ENCODE results near the gene DNAJB4. TPM values are rescaled to one million over a fixed set of nuclear protein-coding genes. Genes with fewer than 3 reads are reported as not detected.
"Not testable (repeated sequence)": the region's sequence is repeated elsewhere in the genome, so short reads cannot be mapped to it uniquely, and the experiment has no call there.

DNAJB4 gene
- polyA plus RNA-seq, 3 donors from 2014 or later, result 3.9 to 9.0 (median 5.0) TPM

DNA sequence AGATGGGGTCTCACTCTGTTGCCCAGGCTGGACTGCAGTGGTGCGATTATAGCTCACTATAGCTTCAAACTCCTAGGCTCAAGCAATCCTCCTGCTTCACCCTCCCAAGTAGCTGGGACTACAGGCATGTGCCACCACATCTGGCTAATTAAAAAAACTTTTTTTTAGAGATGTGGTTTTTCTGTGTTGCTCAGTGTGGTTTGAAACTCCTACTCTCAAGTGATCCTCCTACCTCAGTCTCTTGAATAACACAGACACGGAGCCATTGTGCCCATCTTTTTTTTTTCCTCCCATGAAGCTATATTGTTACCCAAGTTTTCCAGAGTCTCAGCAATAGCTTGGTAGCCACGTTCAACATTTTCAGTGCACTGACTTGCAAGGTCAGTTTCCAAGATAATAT lies 43.7 kb downstream of the DNAJB4 start:
- Mint-ChIP-seq H3K9me3 (peaks cover 0 to 2% (median 0%) of the 10 kb centered on the region in 6 donors), H3K4me3 (no peak overlapping the region), H3K36me3 (no peaks in the 10 kb centered on the region), H3K27ac (no peak overlapping the region), H3K4me1 (peaks cover 12 to 18% of the 10 kb centered on the region in 2 donors), H3K27me3 (ENCODE audit: low read depth in 3 of 3) (peaks cover 10 to 34% (median 22%) of the 10 kb centered on the region in 3 donors)
- no peak for DNase-seq

DNA sequence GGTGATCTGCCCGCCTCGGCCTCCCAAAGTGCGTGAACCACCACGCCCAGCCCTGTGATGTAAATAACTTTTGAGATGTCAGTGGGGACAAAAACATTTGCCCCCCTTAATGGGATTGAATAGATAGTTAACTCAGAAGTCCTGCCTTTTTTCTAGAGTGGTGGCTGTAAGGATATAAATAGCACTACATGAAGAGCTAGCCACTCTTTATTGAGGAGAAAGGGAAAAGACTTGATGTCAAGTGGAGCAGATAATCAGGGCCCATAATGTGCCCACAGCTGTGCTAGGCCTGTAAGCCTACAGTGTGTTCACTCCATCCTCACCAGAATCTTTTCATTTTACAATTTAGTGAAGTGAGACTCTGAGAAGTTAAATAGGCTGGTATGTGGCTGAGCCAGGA lies 44.7 kb downstream of the DNAJB4 start:
- peaks cover 12 to 18% of the 10 kb centered on the region in 2 donors for H3K4me1 Mint-ChIP-seq
- no peaks in the 10 kb centered on the region for H3K36me3 Mint-ChIP-seq
- H3K9me3 Mint-ChIP-seq, result peaks cover 0 to 4% (median 0%) of the 10 kb centered on the region in 6 donors
- peaks cover 8 to 34% (median 22%) of the 10 kb centered on the region in 3 donors for H3K27me3 Mint-ChIP-seq (ENCODE audit: low read depth in 3 of 3)
- H3K27ac Mint-ChIP-seq, result no peak overlapping the region
- H3K4me3 Mint-ChIP-seq, result no peak overlapping the region
- no peak for DNase-seq

DNA sequence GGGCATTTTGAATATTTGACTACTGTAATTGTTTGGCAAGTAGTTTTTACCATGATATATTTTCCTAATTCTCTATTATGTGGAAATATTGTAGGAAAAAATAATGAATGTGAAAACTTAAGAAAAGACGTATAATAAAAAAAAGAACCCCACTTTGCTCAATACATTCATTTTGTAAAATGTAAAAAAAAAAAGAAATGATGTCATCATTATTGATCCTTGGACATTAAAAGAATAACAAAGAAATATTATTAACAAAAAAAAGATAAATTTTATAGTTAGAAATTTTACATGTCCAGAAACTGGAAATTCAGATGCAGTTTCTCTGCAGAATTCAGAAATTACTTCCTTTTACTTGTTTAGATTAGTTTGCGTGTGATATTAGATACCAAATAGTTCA lies 46.3 kb downstream of the DNAJB4 start:
- Mint-ChIP-seq H3K4me1 (peaks cover 5 to 7% of the 10 kb centered on the region in 2 donors), H3K27me3 (ENCODE audit: low read depth in 3 of 3) (peaks cover 6 to 27% (median 17%) of the 10 kb centered on the region in 3 donors), H3K27ac (no peak overlapping the region), H3K4me3 (no peak overlapping the region), H3K36me3 (no peaks in the 10 kb centered on the region), H3K9me3 (peaks cover 0 to 2% (median 0%) of the 10 kb centered on the region in 6 donors)
- no peak for DNase-seq

DNA sequence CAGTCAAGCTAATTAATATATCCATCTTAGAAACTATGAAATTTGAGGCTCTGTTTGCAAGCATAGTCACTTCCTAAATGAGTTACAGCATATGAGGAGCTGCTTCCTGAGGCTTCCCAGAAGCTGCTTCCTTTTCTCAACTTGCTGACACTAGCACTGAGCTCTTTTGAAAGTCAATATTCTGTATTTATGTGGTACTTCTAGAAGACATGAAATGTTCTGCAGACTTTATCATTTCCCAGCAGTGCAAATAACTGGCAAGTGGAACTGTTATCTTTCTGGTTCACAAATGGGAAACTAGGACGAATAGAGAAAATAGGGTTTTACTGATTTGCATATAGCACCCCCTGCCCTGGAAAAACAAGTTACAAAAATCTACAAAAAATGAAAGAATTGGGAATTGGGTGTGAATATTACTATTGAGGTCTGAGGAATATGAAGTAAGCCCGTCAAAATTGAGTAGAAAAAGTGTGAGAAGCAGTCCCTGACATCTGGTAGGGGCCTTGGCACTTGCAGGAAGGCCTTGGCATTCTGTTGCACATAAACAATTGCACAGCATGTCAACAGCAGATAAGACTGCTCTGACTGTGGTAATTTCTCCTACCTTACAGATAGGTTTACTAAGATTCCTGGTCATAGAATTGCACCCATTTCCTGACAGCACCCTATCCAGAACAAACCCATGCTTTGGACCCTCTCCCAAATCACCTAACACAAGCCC lies 48.1 kb downstream of the DNAJB4 start:
- peaks cover 6 to 15% (median 11%) of the 10 kb centered on the region in 3 donors for H3K27me3 Mint-ChIP-seq (ENCODE audit: low read depth in 3 of 3)
- no peaks in the 10 kb centered on the region for H3K4me1 Mint-ChIP-seq
- H3K27ac Mint-ChIP-seq, result no peak overlapping the region

DNA sequence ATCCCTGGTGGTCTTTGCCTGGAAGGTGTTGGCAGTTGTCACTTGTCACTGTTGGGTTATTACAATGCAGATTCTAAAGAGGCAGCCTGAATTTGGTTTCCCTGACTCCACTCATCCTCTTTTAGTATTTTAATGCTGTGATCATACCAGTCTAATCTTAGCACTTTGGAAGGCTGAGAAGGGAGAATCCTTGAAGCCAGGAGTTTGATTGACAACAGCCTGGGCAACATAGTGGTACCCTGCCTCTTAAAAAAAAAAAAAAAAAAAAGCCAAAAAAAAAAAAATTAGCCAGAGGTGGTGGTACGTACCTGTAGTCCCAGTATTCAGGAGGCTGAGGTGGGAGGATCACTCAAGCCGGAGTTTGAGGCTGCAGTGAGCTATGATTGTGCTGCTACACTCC lies 48.8 kb downstream of the DNAJB4 start:
- H3K4me3 Mint-ChIP-seq, result no peak overlapping the region
- no peak overlapping the region for H3K27ac Mint-ChIP-seq
- no peak for DNase-seq
- H3K4me1 Mint-ChIP-seq, result no peaks in the 10 kb centered on the region
- H3K27me3 Mint-ChIP-seq (ENCODE audit: low read depth in 3 of 3), result peaks cover 6 to 12% (median 10%) of the 10 kb centered on the region in 3 donors
- peaks cover 0 to 2% (median 0%) of the 10 kb centered on the region in 6 donors for H3K9me3 Mint-ChIP-seq
- H3K36me3 Mint-ChIP-seq, result no peaks in the 10 kb centered on the region

More for the DNA sequence above, 48.1 kb downstream of the DNAJB4 start:
- Mint-ChIP-seq H3K4me3 (no peak overlapping the region), H3K9me3 (peaks cover 0 to 2% (median 0%) of the 10 kb centered on the region in 6 donors), H3K36me3 (no peaks in the 10 kb centered on the region)
- DNase-seq, result no peak

DNA sequence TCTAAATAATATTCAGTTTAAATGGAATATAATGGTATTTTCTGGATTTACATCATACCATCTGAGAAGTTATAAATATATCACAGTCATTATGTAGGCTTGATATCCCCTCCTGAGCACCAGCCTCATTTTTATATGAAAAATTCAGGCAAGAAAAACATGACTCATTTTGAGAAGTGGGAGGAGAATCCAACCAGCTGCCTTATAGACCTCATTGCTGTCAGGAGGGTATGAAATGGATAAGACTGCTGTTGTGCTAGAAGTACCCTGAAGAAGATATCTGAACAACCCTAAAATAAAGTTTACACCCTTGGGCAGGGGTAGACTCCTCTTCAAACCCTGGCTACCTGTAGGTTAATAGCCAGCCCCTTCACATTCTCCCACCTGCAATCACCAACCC lies 49.8 kb downstream of the DNAJB4 start:
- peaks cover 0 to 2% (median 0%) of the 10 kb centered on the region in 6 donors for H3K9me3 Mint-ChIP-seq
- H3K4me1 Mint-ChIP-seq, result no peaks in the 10 kb centered on the region
- no peak overlapping the region for H3K4me3 Mint-ChIP-seq
- H3K27ac Mint-ChIP-seq, result no peak overlapping the region
- no peaks in the 10 kb centered on the region for H3K36me3 Mint-ChIP-seq
- DNase-seq, result no peak
- peaks cover 4 to 6% (median 5%) of the 10 kb centered on the region in 3 donors for H3K27me3 Mint-ChIP-seq (ENCODE audit: low read depth in 3 of 3)

DNA sequence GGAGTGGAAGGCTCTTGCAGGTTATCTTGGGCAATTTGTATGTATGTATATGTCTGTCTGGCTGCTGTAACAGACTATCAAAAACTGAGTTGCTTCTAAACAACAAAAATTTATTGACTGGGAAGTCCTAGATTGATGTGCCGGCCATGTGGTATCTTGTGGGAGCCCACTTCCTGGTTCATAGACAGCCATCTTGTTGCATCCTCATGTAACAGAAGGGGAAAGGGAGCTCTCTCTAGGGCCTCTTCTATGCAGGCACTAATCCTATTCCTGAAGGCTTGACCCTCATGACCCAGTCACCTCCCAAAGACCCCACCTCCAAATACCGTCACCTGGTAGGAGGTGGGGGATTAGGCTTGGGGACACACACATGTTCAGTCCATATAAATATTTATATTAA lies 50.2 kb downstream of the DNAJB4 start:
- Mint-ChIP-seq H3K36me3 (no peaks in the 10 kb centered on the region), H3K4me3 (no peak overlapping the region), H3K4me1 (no peaks in the 10 kb centered on the region), H3K27ac (no peak overlapping the region), H3K27me3 (ENCODE audit: low read depth in 3 of 3) (peaks cover 4 to 7% (median 5%) of the 10 kb centered on the region in 3 donors), H3K9me3 (peaks cover 0 to 2% (median 0%) of the 10 kb centered on the region in 6 donors)
- DNase-seq, result no peak

DNA sequence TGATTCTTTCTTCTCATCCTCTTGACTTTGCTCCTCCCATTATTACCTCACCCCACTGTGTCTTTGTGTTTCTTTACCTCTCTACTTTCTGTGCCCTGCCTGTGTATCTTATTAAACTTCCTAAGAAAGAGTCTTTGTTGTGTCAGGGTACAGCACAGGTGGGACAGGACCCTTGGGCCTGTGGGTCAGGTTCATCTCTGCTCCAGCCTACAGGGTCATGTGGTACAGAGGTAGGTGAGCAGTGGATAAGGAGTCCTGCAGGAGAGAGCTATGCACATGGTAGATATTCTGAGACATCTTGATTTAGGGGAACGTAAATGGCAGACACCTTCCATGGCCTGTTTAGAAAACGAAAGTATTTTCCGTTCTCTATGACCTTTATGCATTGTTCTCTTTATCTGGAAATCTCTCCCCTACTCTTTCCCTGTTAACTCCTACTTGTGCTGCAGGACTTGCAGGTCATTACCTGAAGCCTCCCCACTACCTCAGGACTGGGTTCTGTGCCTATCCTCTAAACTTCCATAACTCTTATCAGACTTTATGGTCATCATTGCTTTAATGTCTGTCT lies 50.9 kb downstream of the DNAJB4 start:
- H3K36me3 Mint-ChIP-seq, result no peaks in the 10 kb centered on the region
- DNase-seq, result no peak
- H3K27ac Mint-ChIP-seq, result no peak overlapping the region
- peaks cover 0 to 2% (median 0%) of the 10 kb centered on the region in 6 donors for H3K9me3 Mint-ChIP-seq
- H3K4me1 Mint-ChIP-seq, result no peaks in the 10 kb centered on the region
- peaks cover 4 to 8% (median 5%) of the 10 kb centered on the region in 3 donors for H3K27me3 Mint-ChIP-seq (ENCODE audit: low read depth in 3 of 3)
- no peak overlapping the region for H3K4me3 Mint-ChIP-seq

DNA sequence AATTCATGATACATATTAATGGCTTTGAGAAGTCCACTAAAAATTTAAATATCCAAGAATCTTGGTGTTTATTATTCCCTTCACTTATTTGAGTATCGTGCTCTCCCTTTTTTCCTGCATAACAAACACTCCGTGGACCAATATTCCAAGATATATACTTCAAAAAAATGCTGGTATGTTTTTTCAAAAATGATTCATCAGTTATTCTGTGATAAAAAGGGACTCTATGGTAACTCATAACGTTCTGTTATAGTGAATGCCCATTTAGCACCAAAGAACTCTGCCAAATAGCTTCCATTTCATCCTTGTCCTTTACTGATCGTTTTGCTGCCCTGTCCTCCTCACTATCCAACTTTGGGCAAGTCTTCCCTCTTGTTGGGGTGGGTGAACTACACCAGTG lies 53.9 kb downstream of the DNAJB4 start:
- DNase-seq, result no peak
- H3K9me3 Mint-ChIP-seq, result peaks cover 0 to 2% (median 0%) of the 10 kb centered on the region in 6 donors
- H3K36me3 Mint-ChIP-seq, result no peaks in the 10 kb centered on the region
- no peaks in the 10 kb centered on the region for H3K4me1 Mint-ChIP-seq
- H3K27me3 Mint-ChIP-seq (ENCODE audit: low read depth in 3 of 3), result peaks cover 0 to 6% (median 3%) of the 10 kb centered on the region in 3 donors
- no peak overlapping the region for H3K4me3 Mint-ChIP-seq
- H3K27ac Mint-ChIP-seq, result peak overlapping the region in 1 of 6 donors; percentile 21

DNA sequence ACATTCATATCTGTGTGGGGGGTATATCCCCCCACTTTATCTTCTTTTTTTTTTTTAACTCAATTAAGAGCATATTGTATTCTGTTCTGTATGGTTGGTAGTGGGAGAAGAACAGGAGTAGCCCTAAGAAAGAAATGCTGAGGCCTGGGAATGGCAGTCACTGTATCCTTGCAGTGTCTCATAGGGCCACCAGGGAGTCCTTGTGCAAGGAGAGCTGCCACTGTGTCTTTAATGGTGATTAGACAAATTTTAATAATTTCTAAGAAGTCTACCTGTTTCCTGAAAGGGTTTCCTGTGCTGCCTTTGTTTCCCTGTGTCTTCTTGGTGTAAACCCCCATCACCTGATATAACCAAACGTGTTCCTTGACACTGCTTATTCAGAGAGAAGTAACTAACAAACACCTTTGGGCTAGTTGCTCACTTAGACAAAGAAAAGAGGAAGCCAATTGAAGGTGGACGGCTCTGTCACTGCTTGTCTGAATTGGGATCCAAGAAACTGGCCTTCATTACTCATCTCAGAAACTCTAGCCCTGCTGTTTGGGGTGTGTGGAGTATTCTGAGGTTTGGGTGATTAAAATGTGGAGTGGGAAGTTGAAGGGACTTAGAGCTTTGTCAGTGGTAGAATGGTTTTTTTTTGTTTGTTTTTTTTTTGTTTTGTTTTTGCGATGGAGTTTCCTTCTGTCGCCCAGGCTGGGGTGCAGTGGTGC lies 56.3 kb downstream of the DNAJB4 start:
- H3K36me3 Mint-ChIP-seq, result no peaks in the 10 kb centered on the region
- no peak overlapping the region for H3K4me3 Mint-ChIP-seq
- no peaks in the 10 kb centered on the region for H3K9me3 Mint-ChIP-seq
- H3K27ac Mint-ChIP-seq, result no peak overlapping the region
- DNase-seq, result no peak
- no peaks in the 10 kb centered on the region for H3K4me1 Mint-ChIP-seq
- peaks cover 0 to 6% (median under 1%) of the 10 kb centered on the region in 3 donors for H3K27me3 Mint-ChIP-seq (ENCODE audit: low read depth in 3 of 3)

DNA sequence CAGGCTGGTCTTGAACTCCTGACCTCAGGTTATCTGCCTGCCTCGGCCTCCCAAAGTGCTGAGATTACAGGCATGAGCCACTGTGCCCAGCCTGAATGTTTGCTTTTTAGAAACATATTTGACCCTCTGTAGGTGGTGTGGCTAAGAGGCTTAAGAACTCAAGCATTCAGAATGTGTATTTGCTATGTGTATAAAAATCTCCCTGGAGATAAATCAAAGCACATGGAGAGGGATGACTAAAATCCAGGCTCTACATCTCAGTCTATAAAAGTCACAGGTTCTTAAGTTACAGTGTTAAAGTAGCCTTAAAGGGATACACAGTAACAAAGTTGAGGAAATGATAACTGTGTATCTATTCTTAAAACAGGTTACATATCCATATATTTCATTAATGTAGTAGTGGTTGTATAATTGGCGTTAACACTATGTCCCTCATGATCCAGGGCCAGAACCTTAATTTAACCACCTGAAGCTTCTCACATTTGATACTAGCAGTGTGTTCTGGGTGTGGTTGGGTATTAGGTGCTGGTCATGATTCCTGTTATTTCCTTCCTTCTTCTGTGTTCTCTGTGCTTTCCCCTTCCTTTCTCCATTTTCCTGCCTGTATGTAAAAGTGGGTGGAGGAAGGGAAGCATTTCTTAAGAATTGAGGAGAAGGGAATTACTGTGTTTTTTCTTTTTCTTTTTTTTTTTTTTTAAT lies 57.2 kb downstream of the DNAJB4 start:
- no peaks in the 10 kb centered on the region for H3K4me1 Mint-ChIP-seq
- H3K36me3 Mint-ChIP-seq, result no peaks in the 10 kb centered on the region
- no peak for DNase-seq
- H3K9me3 Mint-ChIP-seq, result no peaks in the 10 kb centered on the region
- peaks cover 0 to 7% (median 0%) of the 10 kb centered on the region in 3 donors for H3K27me3 Mint-ChIP-seq (ENCODE audit: low read depth in 3 of 3)
- H3K27ac Mint-ChIP-seq, result no peak overlapping the region
- no peak overlapping the region for H3K4me3 Mint-ChIP-seq

DNA sequence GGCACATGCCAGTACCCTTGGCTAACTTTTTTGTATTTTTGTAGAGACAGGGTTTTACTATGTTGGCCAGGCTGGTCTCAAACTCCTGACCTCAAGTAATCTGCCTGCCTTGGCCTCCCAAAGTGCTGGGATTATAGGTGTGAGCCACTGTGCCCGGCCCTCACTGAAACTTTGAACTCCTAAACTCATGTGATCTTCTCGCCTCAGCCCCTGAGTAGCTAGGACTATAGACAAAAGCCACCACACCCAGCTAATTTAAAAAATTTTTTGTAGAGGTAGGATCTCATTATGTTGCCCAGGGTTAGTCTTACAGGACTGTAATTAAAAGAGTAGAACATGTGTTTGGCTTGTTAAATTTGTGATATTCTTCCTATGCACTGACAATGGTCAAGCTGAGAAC lies 60.1 kb downstream of the DNAJB4 start:
- H3K4me1 Mint-ChIP-seq; DNase-seq; H3K36me3 Mint-ChIP-seq; H3K4me3 Mint-ChIP-seq; H3K9me3 Mint-ChIP-seq; H3K27ac Mint-ChIP-seq; H3K27me3 Mint-ChIP-seq (ENCODE audit: low read depth in 3 of 3): not testable (repeated sequence)
